Prostate gland (tissue), 2 donors: ENCODE data around the gene ACE2.

Experiments used
- POLR2A ChIP-seq: fragments of 450-650 bp; IDR thresholded peaks from one replicate; pipeline ENCODE4 v1.6.1; 2016; ENCODE audit warnings: antibody characterized with exemption, mild to moderate bottlenecking
- POLR2AphosphoS5 ChIP-seq: sonication (generic); formaldehyde crosslinking; IDR thresholded peaks from one replicate; pipeline ENCODE4 v1.6.1; 2017; ENCODE audit warnings: antibody characterized with exemption
- TF ChIP-seq, protein P1 (sequence below), 4 experiments: fragments of 200-600 bp in 2 of 4; fragments of 450-650 bp in 2 of 4; sonication (generic) in 2 of 4; IDR thresholded peaks; 1 replicate in 3 of 4; 2 replicates in 1 of 4; pipeline ENCODE4 v1.5.1; 2016 to 2019; ENCODE audit warnings: antibody characterized with exemption in 4 of 4, mild to moderate bottlenecking in 2 of 4, moderate library complexity in 2 of 4

DNA sequence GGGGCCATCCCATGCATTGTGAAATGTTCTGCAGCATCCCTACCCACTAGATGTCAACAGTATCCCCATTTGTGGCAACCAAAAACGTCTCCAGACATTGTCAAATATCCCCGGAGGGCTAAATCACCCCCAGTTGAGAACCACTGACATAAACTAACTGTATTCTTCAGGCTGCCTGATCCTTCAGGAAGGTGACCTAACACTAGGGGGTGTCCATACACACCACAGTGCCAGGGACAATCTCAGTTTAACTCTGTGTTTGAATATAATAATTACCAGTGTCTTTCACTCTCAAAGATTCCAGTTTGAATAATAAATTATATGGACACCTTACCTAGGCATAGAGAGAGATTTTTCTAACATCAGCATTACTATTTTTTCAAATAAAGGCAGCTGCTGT, 6.4 kb downstream of the ACE2 start:
- no peak for TF ChIP-seq POLR2A
- TF ChIP-seq, protein P1, sequence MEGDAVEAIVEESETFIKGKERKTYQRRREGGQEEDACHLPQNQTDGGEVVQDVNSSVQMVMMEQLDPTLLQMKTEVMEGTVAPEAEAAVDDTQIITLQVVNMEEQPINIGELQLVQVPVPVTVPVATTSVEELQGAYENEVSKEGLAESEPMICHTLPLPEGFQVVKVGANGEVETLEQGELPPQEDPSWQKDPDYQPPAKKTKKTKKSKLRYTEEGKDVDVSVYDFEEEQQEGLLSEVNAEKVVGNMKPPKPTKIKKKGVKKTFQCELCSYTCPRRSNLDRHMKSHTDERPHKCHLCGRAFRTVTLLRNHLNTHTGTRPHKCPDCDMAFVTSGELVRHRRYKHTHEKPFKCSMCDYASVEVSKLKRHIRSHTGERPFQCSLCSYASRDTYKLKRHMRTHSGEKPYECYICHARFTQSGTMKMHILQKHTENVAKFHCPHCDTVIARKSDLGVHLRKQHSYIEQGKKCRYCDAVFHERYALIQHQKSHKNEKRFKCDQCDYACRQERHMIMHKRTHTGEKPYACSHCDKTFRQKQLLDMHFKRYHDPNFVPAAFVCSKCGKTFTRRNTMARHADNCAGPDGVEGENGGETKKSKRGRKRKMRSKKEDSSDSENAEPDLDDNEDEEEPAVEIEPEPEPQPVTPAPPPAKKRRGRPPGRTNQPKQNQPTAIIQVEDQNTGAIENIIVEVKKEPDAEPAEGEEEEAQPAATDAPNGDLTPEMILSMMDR (IDR thresholded peaks at IDR 0.05) = no peak
- no peak for TF ChIP-seq POLR2AphosphoS5
